Erythroblast (primary cell): ENCODE data around the gene RRP1.

ENCODE experiments used
- GATA1 ChIP-seq: IDR thresholded peaks from 2 replicates; pipeline ENCODE4 v1.6.1; 2011; ENCODE audit warnings: low read depth, mild to moderate bottlenecking, control low read depth, low read length, moderate library complexity
- POLR2A ChIP-seq: IDR thresholded peaks from 2 replicates; pipeline ENCODE4 v1.6.1; 2011; ENCODE audit warnings: mild to moderate bottlenecking, low read length

DNA sequence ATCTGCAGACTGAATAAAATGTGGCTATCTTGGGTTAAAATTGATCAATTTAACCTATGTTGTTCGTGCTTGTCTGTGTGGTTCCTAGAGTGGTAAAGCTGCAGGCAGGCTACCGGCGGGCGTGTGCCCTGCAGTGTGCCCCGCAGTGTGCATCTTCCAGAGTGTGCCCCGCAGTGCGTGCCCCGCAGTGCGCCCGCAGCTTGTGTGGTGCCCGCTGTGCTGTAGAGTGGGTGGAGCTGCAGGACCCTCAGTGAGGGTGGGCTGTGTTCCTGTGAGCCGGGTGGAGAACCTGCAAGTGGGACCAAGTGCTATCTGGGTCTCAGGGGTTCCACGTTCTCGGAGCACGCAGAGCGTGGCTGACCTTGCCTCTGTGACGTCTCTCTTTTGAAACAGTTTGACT lies 10.7 kb downstream of the RRP1 start:
- TF ChIP-seq POLR2A (no peak), GATA1 (no peak)
